GM12875 (cell line): ENCODE data around the gene MYH7B.

Experiments used
- H3K4me3 ChIP-seq: one replicate; pipeline ENCODE4 v1.5.1; 2011; ENCODE audit warnings: low read depth, low read length, control low read depth
- CTCF ChIP-seq: IDR thresholded peaks from 2 replicates; pipeline ENCODE4 v1.5.1; 2011; ENCODE audit warnings: low read depth, mild to moderate bottlenecking, control low read depth, inconsistent platforms, low read length, moderate library complexity, borderline replicate concordance; ENCODE audit not compliant: insufficient read depth

MYH7B gene

GRCh38 chr20:34976286-34976685 lies 20.6 kb downstream of the MYH7B start:
- H3K4me3 ChIP-seq, result no peak overlapping the region
- TF ChIP-seq CTCF, result no peak

GRCh38 chr20:34977365-34978091 lies 21.9 kb downstream of the MYH7B start:
- H3K4me3 ChIP-seq, result no peak overlapping the region

GRCh38 chr20:34978092-34978744 lies 22.6 kb downstream of the MYH7B start:
- TF ChIP-seq CTCF, result no peak
- H3K4me3 ChIP-seq, result no peak overlapping the region

More at GRCh38 chr20:34977365-34978091, 21.9 kb downstream of the MYH7B start:
- TF ChIP-seq CTCF, result no peak

GRCh38 chr20:34979366-34980153 lies 23.9 kb downstream of the MYH7B start:
- TF ChIP-seq CTCF, result no peak
- H3K4me3 ChIP-seq, result no peak overlapping the region

- no peak overlapping the region for H3K4me3 ChIP-seq
These were observed 25.0 kb downstream of the MYH7B start for GRCh38 chr20:34980543-34981233.

More at GRCh38 chr20:34980543-34981233, 25.0 kb downstream of the MYH7B start:
- no peak for TF ChIP-seq CTCF
